ENCODE results near the gene CRBN.

GRCh38 chr3:3107858-3108257 lies 71.6 kb downstream of the CRBN start:
- TF ChIP-seq, protein P1, sequence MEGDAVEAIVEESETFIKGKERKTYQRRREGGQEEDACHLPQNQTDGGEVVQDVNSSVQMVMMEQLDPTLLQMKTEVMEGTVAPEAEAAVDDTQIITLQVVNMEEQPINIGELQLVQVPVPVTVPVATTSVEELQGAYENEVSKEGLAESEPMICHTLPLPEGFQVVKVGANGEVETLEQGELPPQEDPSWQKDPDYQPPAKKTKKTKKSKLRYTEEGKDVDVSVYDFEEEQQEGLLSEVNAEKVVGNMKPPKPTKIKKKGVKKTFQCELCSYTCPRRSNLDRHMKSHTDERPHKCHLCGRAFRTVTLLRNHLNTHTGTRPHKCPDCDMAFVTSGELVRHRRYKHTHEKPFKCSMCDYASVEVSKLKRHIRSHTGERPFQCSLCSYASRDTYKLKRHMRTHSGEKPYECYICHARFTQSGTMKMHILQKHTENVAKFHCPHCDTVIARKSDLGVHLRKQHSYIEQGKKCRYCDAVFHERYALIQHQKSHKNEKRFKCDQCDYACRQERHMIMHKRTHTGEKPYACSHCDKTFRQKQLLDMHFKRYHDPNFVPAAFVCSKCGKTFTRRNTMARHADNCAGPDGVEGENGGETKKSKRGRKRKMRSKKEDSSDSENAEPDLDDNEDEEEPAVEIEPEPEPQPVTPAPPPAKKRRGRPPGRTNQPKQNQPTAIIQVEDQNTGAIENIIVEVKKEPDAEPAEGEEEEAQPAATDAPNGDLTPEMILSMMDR (conservative IDR thresholded peaks at IDR 0.05) = no peak
- no peak for TF ChIP-seq EZH2 (IDR thresholded peaks at IDR 0.05; ENCODE audit: low read depth)
